Putamen (tissue), 1 donor: Measurements from ENCODE around the gene DUS4L.

ENCODE experiments used
- DNase-seq: peaks from one replicate; pipeline ENCODE4 v3.0.0-alpha.2; 2016; ENCODE audit warnings: low spot score

Gene DUS4L

DNA sequence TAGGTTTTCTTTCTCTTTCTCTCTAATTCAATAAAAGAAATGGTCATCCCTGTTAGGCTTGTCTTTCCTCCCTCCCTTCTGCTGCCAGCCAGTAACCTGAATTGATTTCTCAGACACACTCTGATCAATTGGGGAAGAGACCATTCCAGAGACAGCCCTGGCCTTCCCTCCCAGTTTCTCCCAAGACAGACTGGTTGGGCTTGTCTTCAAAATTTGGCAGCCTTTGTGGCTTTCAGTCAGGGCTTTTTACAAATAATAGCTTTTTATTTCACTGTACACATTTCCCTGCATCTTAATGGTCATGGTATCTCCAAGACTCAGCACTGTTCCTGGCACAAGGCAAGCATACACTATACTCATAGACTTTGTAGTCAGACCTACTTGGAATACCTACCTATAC is 50.2 kb downstream of the DUS4L start:
- DNase-seq: no peak

GRCh38 chr7:107614425-107614824 is 50.7 kb downstream of the DUS4L start:
- no peak for DNase-seq

GRCh38 chr7:107615910-107616680 is 52.3 kb downstream of the DUS4L start:
- DNase-seq: no peak

GRCh38 chr7:107622429-107622828 is 58.7 kb downstream of the DUS4L start:
- no peak for DNase-seq

DNA sequence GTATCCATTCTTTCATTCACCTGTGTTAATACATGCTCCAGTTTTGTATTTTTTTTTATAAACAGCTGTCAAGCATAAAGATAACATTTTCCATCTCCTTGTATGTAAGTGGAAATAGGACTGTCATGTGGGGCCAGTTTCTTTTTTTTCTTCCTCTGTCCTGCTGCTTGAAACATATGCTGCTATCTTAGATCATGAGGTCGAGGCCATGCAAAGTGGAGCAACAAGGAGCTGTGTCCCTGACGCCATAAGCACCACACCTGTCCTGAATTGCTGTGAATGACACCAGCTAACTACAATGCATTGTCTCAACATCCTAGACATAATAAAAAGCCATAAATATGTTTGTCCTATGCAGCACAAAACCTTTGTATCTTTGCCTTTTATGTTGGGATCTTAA is 59.1 kb downstream of the DUS4L start:
- no peak for DNase-seq

GRCh38 chr7:107627002-107627401 is 63.2 kb downstream of the DUS4L start:
- DNase-seq: no peak
